Muscle layer of duodenum (tissue), 2 donors: Measurements from ENCODE around the gene ADO.
A peak's percentile ranks its signal among the peaks of the same experiment; 100 is the strongest.

Source experiments
- H3K27ac ChIP-seq: one replicate; pipeline ENCODE4 v1.7.0; 2013; ENCODE audit warnings: mild to moderate bottlenecking, low read length
- H3K27me3 ChIP-seq: one replicate; pipeline ENCODE4 v1.7.0; 2013; ENCODE audit warnings: low read depth, mild to moderate bottlenecking, control low read depth, low read length
- H3K36me3 ChIP-seq, 2 donors: one replicate each; pipeline ENCODE4 v1.7.0; 2013; ENCODE audit warnings: low read length in 2 of 2, control low read depth in 1 of 2, mild to moderate bottlenecking in 1 of 2; ENCODE audit not compliant: insufficient read depth in 2 of 2, control insufficient read depth in 1 of 2
- H3K4me1 ChIP-seq, 2 donors: one replicate each; pipeline ENCODE4 v1.7.0; 2013; ENCODE audit warnings: low read length in 2 of 2, mild to moderate bottlenecking in 2 of 2, control low read depth in 1 of 2, moderate library complexity in 1 of 2; ENCODE audit not compliant: insufficient read depth in 2 of 2, control insufficient read depth in 1 of 2
- H3K4me3 ChIP-seq, 2 donors: one replicate each; pipeline ENCODE4 v1.7.0; 2013; ENCODE audit warnings: low read length in 2 of 2, low read depth in 1 of 2, mild to moderate bottlenecking in 1 of 2
- H3K9me3 ChIP-seq, 2 donors: one replicate each; pipeline ENCODE4 v1.7.0; 2013; ENCODE audit warnings: low read length in 2 of 2, control low read depth in 1 of 2, mild to moderate bottlenecking in 1 of 2; ENCODE audit not compliant: control insufficient read depth in 1 of 2
- donor health status: healthy.

The ADO gene

GRCh38 chr10:62795100-62795499 is 9.4 kb upstream of the ADO start:
- no peak overlapping the region for H3K4me3 ChIP-seq
- no peaks in the 10 kb centered on the region for H3K36me3 ChIP-seq
- H3K27me3 ChIP-seq = no peaks in the 10 kb centered on the region
- H3K4me1 ChIP-seq = peaks cover 0 to 4% of the 10 kb centered on the region in 2 donors
- H3K27ac ChIP-seq = no peak overlapping the region
- H3K9me3 ChIP-seq = no peaks in the 10 kb centered on the region

- Histone ChIP-seq H3K27me3 (no peaks in the 10 kb centered on the region), H3K4me1 (peaks cover 0 to 4% of the 10 kb centered on the region in 2 donors), H3K4me3 (no peak overlapping the region), H3K27ac (no peak overlapping the region), H3K36me3 (no peaks in the 10 kb centered on the region), H3K9me3 (no peaks in the 10 kb centered on the region)
Observed at GRCh38 chr10:62795762-62796161, 8.8 kb upstream of the ADO start.

- no peaks in the 10 kb centered on the region for H3K36me3 ChIP-seq
- H3K27me3 ChIP-seq = no peaks in the 10 kb centered on the region
- no peak overlapping the region for H3K4me3 ChIP-seq
- H3K27ac ChIP-seq = no peak overlapping the region
- no peaks in the 10 kb centered on the region for H3K9me3 ChIP-seq
- H3K4me1 ChIP-seq = peaks cover 0 to 4% of the 10 kb centered on the region in 2 donors
Observed at GRCh38 chr10:62796896-62797295, 7.6 kb upstream of the ADO start.

GRCh38 chr10:62801871-62802270 is 2.6 kb upstream of the ADO start:
- Histone ChIP-seq H3K4me3 (no peak overlapping the region), H3K27me3 (no peaks in the 10 kb centered on the region), H3K27ac (no peak overlapping the region), H3K9me3 (no peaks in the 10 kb centered on the region), H3K36me3 (no peaks in the 10 kb centered on the region), H3K4me1 (peaks cover 8 to 13% of the 10 kb centered on the region in 2 donors)

- no peaks in the 10 kb centered on the region for H3K9me3 ChIP-seq
- no peaks in the 10 kb centered on the region for H3K36me3 ChIP-seq
- H3K27me3 ChIP-seq = no peaks in the 10 kb centered on the region
- peak overlapping the region; percentile 67 to 100 for H3K4me3 ChIP-seq
- H3K27ac ChIP-seq = peak overlapping the region; percentile 98
- peaks cover 13 to 26% of the 10 kb centered on the region in 2 donors for H3K4me1 ChIP-seq
Observed at GRCh38 chr10:62803724-62804355, 680 bp upstream of the ADO start.

- Histone ChIP-seq H3K27me3 (no peaks in the 10 kb centered on the region), H3K4me1 (peaks cover 13 to 26% of the 10 kb centered on the region in 2 donors), H3K27ac (peak overlapping the region; percentile 28), H3K9me3 (no peaks in the 10 kb centered on the region), H3K4me3 (peak overlapping the region; percentile 67 to 100), H3K36me3 (no peaks in the 10 kb centered on the region)
Observed at GRCh38 chr10:62805231-62806099, 945 bp downstream of the ADO start.

- H3K27ac ChIP-seq = no peak overlapping the region
- no peaks in the 10 kb centered on the region for H3K27me3 ChIP-seq
- no peaks in the 10 kb centered on the region for H3K36me3 ChIP-seq
- peaks cover 13 to 26% of the 10 kb centered on the region in 2 donors for H3K4me1 ChIP-seq
- no peaks in the 10 kb centered on the region for H3K9me3 ChIP-seq
- H3K4me3 ChIP-seq = peak overlapping the region; percentile 67 to 100
Observed at GRCh38 chr10:62806251-62806650, 1.7 kb downstream of the ADO start.

- H3K27me3 ChIP-seq = peaks cover 11% of the 10 kb centered on the region
- no peaks in the 10 kb centered on the region for H3K9me3 ChIP-seq
- no peak overlapping the region for H3K4me3 ChIP-seq
- H3K4me1 ChIP-seq = peaks cover 13 to 34% of the 10 kb centered on the region in 2 donors
- no peak overlapping the region for H3K27ac ChIP-seq
- no peaks in the 10 kb centered on the region for H3K36me3 ChIP-seq
Observed at GRCh38 chr10:62810156-62810902, 5.8 kb downstream of the ADO start.

GRCh38 chr10:62811159-62811875 is 6.8 kb downstream of the ADO start:
- H3K27me3 ChIP-seq = peaks cover 17% of the 10 kb centered on the region
- H3K4me1 ChIP-seq = peaks cover 9 to 31% of the 10 kb centered on the region in 2 donors
- H3K4me3 ChIP-seq = no peak overlapping the region
- H3K9me3 ChIP-seq = no peaks in the 10 kb centered on the region
- H3K36me3 ChIP-seq = no peaks in the 10 kb centered on the region
- no peak overlapping the region for H3K27ac ChIP-seq

- peaks cover 5 to 22% of the 10 kb centered on the region in 2 donors for H3K4me1 ChIP-seq
- no peaks in the 10 kb centered on the region for H3K9me3 ChIP-seq
- H3K27me3 ChIP-seq = peaks cover 17% of the 10 kb centered on the region
- H3K36me3 ChIP-seq = no peaks in the 10 kb centered on the region
- H3K27ac ChIP-seq = no peak overlapping the region
- H3K4me3 ChIP-seq = no peak overlapping the region
Observed at GRCh38 chr10:62812672-62813439, 8.3 kb downstream of the ADO start.
